ENCODE data around the gene POLA1. TPM values are rescaled to one million over a fixed set of nuclear protein-coding genes. Genes with fewer than 3 reads are reported as not detected.
"Not testable (repeated sequence)": the region's sequence is repeated elsewhere in the genome, so short reads cannot be mapped to it uniquely, and the experiment has no call there.

The POLA1 gene, protein sequence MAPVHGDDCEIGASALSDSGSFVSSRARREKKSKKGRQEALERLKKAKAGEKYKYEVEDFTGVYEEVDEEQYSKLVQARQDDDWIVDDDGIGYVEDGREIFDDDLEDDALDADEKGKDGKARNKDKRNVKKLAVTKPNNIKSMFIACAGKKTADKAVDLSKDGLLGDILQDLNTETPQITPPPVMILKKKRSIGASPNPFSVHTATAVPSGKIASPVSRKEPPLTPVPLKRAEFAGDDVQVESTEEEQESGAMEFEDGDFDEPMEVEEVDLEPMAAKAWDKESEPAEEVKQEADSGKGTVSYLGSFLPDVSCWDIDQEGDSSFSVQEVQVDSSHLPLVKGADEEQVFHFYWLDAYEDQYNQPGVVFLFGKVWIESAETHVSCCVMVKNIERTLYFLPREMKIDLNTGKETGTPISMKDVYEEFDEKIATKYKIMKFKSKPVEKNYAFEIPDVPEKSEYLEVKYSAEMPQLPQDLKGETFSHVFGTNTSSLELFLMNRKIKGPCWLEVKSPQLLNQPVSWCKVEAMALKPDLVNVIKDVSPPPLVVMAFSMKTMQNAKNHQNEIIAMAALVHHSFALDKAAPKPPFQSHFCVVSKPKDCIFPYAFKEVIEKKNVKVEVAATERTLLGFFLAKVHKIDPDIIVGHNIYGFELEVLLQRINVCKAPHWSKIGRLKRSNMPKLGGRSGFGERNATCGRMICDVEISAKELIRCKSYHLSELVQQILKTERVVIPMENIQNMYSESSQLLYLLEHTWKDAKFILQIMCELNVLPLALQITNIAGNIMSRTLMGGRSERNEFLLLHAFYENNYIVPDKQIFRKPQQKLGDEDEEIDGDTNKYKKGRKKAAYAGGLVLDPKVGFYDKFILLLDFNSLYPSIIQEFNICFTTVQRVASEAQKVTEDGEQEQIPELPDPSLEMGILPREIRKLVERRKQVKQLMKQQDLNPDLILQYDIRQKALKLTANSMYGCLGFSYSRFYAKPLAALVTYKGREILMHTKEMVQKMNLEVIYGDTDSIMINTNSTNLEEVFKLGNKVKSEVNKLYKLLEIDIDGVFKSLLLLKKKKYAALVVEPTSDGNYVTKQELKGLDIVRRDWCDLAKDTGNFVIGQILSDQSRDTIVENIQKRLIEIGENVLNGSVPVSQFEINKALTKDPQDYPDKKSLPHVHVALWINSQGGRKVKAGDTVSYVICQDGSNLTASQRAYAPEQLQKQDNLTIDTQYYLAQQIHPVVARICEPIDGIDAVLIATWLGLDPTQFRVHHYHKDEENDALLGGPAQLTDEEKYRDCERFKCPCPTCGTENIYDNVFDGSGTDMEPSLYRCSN (N-terminal part only)
- polyA plus RNA-seq (ENCODE audit: insufficient read length in 4 of 4): 10 to 100 TPM; 14.8 to 19.9 (median 17.1) TPM

DNA sequence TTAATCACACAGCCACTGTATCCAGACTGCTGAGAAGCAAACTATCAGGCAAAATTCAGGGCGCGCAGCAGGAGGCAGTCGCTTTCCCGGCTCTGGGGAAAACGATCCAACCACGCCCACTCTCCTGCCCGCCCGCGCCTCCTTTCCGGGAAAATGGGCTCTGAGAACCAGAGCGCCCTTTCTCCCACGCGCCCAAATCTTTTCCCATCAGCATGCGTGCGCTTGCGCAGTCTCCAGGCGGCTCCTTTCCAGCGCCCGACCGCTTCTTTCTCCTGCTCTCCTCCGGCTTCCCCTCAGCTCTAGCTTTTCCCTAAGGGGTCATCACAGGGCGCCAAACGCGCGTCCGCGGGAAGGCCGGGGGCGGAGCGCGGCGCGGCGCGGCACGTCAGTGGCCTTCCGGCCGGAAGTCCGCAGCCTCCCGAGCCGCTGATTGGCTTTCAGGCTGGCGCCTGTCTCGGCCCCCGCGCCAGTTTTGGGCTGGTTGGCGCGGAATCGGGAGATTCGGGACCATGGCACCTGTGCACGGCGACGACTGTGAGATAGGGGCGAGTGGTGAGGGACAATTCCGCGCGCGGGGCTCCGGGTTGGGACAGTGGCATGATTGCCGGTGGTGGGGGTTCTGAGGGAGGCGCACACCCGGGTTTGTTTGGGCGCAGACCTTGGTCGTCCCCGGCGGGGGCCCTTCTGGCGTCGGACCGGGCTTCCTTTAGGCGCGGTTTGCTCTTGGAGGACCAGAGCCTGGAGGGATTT, at the start of gene POLA1:
TSS of gene POLA1 (plus strand) at position 466 of the 750 bp plus-strand sequence. CDS start at position 510, 44 bp downstream.
- DNase-seq (ENCODE audit: low read depth in 4 of 4, low spot score in 3 of 4): peak; percentile 87 to 90 (median 88)

DNA sequence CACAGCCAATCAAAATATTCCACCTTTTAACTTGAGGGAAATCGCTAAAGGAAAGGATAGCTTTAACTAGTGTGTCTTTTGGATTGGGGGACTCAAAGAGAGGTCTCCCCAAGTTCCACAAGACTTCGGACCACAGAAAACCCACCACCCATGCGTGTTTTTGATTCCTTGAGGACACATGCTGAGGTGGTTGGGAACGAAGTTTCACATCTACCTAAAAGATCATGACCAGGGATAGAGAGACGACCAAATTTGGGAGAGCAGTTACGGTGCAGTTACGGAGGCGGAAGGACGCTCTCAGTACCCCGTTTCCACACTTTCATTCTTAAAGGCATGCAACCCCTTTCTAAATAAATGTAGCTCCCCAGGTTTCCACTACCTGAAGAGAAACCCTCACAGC, 47.7 kb upstream of the POLA1 start:
- no peak for DNase-seq (ENCODE audit: low read depth in 4 of 4, low spot score in 3 of 4)

DNA sequence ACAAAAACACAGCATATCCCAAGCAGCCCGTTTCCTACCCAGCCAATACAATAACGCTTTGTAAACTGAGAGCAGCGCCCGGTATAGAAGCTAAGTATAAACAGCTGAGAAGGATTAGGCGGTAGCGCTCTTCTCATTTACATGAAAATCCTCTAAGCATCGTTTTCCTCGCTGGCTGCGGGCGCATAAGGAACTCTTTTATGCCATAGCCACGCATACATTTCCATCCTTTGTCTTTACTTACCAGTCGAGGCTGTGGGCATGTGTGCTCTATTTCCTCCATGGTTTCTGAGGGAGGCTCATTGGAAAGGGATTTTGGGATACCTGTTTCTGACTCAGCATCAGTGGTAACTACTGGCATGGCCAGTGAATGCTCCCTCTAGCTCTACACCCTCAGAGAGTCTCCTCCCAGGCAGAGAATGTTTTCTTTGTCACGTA, 47.0 kb upstream of the POLA1 start:
- peak in 1 of 4 donors; percentile 10 for DNase-seq (ENCODE audit: low read depth in 4 of 4, low spot score in 3 of 4)

DNA sequence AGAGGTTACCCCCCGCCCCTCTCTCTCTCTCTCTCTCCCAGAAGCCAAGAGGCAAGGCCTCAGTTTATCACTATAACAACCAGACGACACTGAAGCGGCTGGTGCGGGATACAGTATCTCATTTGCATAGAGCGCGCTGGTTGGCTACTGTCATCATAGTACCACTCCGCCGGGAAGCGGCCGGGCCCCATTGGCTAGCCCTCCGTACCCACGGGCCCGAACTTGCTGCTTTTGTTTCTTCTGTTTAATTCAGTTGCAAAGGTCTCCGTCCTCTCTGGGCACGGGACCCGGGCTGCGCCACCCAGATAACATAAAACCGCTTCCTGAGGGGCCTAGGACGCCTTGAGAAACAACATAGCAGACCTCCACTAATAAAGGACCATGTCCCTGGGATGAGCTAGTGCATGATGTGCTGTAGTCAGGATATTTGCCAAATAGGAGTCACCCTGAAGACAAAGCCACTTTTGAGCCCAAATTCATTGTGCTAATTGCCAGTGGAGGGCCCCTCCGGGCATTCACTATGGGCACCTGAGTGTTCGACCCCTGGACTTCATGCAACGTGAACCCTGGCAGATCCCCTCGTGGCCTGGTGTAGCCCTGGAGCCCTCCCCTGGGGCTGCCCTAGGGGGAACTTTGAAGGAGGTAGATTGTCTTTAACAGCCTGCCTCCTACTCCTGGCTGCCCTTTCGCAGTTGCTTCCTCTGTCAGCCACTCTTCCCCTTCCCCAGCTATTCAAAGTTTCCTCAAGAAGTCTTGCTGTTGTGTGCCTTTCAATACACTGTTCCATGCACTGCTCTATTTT, 46.3 kb upstream of the POLA1 start, which contains the start of gene PCYT1B:
TSS of gene PCYT1B (minus strand) at position 91 of the 802 bp plus-strand sequence. CDS start 242 bp downstream, outside the sequence.
- peak; percentile 33 to 64 (median 46) for DNase-seq (ENCODE audit: low read depth in 4 of 4, low spot score in 3 of 4)

DNA sequence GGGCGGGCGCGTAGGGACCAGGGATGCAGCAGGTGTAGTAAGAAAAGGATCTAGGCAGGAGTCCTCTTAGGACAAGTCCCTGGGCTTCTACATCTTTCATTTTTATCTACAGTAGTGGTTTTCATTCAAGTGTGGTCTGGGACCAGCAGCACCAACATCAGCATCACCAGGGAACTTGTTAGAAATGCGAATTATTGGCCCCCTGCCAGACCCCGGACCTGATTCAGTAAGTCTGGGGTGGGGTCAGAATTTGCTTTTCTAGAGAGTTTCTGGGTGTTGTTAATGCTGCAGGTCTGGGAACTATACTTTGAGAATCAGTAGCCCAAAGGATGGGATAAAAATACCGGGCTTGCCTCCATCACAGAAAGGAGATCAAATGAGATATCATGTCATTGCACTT, 45.2 kb upstream of the POLA1 start:
- no peak for DNase-seq (ENCODE audit: low read depth in 4 of 4, low spot score in 3 of 4)

DNA sequence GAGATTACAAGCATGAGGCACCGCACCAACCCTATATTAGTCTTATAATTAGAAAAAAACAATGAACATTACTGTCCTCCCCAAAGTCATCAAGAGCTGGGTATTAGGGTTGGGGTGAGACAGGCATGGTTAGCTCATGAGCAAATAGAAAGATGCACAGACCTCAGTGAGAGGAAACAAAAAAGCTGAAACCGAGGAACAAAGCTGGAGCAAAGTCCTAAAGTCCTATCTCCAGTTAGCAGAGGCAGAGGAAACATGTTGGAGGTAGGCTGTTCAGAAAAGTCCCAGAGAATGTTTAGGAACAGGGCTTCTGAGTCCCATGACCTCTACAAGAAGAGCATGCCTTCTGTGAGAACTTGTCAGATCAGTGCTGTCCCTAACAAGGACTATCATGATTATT, 41.9 kb upstream of the POLA1 start:
- no peak for DNase-seq (ENCODE audit: low read depth in 4 of 4, low spot score in 3 of 4)

DNA sequence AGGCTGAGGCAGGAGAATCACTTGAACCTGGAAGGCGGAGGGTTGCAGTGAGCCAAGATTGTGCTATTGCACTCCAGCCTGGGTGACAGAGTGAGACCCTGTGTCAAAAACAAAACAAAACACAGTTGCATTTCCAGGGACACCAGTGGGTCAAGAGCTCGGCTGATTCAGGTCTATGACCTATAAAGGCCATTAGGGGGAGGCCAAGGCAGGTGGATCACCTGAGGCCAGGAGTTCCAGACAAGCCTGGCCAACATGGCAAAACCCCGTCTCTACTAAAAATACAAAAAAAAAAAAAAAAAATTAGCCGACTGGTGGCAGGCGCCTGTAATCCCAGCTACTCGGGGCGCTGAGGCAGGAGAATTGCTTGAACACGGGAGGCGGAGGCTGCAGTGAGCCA, 38.0 kb upstream of the POLA1 start:
- not testable (repeated sequence) for DNase-seq (ENCODE audit: low read depth in 4 of 4, low spot score in 3 of 4)

DNA sequence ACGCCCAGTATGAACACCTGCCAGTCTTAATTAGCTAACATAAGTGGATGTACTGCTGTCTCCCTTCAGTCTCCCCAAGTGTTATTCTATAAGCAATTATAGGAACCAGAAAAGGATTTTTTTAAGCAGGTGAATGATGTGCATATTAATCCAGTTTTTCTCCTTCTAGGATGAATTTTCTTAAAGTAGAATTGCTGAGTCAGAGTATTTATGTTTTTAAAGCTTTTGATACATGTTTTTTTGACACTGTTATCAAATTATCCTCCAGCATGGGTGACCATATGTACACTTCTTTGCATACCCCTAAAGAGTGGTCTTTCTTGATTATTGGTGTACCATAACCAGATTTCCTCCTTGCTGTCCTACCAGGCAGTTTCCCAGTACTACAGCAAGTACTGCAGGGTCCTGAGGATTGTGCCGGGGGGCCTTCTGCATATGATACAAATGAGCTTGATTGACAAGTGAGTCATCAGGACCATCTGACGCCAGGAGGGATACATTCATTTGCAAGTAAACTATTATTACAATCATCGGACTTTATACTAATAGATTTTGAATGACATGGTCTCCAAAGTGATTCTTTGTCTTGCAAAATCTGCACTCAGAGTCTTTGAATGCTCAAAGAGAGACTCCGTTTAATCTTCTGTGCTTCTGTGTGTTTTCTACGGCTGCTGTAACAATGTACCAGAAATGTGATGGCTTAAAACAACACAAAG, 35.9 kb upstream of the POLA1 start:
- no peak for DNase-seq (ENCODE audit: low read depth in 4 of 4, low spot score in 3 of 4)

DNA sequence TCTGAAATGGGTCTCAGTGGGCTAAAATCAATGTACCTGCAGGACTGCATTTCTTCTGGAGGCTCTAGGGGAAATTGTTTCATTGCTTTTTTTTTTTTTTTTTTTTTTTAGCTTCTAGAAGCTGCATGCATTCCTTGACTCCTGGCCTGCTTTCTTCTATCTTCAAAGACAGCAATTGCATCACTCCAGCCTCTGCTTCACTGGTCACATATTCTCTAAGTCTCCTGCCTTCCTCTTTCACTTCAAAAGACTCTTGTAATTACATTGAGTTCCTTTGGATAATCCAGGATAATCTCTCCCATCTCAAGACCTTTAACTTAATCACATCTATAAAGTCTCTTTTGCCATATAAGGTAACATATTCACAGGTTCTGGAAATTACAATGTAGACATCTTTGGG, 35.3 kb upstream of the POLA1 start:
- DNase-seq (ENCODE audit: low read depth in 4 of 4, low spot score in 3 of 4): no peak

DNA sequence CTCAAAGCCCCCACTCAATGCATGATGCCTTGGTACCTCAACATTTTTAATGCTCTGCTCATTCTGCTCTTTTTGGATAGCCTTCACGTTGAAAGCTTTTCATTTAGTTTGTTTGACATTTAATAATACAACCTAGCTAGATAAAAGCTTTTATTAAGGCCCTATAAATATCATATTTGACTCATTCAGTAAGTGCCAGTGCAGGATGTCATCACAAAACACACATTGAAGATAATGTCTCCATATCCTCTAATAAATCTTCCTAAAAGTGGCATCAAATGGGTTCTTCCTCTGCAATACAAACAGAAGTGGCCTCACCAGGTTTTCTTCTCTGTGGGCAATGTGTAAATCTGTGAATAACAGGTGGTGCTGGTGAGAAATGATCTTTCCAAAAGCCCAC, 34.6 kb upstream of the POLA1 start:
- DNase-seq (ENCODE audit: low read depth in 4 of 4, low spot score in 3 of 4): no peak

DNA sequence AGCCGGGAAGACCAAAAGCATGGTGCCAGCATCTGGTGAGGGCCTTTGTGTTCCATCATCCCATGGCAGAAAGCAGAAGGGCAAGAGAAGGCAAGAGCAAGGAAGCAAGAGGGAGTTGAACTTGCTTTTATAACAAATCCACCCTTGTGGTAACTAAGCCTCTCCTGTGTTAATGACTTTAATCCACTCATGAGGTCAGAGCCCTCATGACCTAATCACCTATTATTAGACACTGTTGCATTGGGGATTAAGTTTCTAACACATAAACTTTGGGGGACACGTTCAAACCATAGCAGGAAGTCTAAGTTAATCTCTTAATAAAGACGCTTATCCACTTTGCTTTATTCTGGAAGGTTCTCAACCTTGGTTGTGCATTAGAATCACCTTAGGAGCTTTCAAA, 34.1 kb upstream of the POLA1 start:
- DNase-seq (ENCODE audit: low read depth in 4 of 4, low spot score in 3 of 4): no peak

DNA sequence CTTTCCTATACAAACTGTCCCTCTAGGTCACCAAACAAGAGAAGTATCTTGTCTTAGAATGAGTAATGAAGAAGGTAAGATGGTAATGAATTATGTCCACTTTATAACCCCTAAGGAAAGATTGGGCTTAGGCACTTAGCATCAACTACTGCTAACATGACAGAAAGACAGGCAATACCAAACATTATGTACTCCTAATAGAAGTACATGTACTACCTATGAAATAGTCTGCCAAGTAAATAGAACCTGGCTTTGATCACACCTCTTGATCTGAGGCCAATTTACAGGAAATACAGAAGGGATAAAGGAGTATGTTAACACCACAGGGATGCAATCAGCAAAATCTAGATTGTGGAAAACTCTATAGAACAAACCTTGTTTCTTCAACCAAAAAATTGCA, 32.4 kb upstream of the POLA1 start:
- no peak for DNase-seq (ENCODE audit: low read depth in 4 of 4, low spot score in 3 of 4)

DNA sequence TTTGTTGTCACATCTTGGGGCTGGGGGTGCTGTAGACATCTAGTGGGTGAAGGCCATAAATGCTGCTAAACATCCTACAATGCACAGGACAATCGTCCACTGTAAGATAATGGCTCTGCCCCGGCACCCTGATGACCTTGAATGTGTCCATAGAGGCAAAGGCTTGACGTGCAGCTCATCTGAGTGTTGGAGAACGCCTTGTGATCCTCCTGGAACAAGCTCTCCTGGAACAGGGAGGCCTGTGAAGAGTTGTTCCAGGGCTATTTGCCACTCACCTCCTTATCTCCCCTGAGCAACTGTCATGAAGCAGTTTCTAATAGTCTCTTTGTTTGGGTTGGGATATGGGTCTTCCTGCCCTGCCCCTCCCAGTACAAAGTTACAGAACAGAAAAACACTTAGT, 31.4 kb upstream of the POLA1 start:
- DNase-seq (ENCODE audit: low read depth in 4 of 4, low spot score in 3 of 4): no peak

DNA sequence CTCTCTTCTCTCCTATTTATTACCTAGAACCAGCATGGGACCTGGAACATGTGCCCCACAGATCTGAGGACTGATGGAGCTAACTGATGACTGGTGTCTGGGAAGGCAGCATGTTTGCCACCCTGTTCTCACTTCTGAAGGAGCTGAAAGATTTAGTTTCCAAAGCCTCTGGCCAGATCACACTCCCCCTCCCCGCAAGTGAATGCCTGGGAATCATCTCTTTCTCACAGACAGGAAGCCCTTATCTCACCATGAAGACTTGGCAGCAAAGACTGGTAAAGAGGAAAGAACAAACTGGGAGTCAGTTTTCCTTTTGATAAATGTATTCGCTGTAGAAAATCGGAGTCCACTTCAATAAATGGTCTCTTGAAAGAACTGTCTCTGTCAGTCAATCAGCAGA, 25.6 kb upstream of the POLA1 start:
- DNase-seq (ENCODE audit: low read depth in 4 of 4, low spot score in 3 of 4): no peak

DNA sequence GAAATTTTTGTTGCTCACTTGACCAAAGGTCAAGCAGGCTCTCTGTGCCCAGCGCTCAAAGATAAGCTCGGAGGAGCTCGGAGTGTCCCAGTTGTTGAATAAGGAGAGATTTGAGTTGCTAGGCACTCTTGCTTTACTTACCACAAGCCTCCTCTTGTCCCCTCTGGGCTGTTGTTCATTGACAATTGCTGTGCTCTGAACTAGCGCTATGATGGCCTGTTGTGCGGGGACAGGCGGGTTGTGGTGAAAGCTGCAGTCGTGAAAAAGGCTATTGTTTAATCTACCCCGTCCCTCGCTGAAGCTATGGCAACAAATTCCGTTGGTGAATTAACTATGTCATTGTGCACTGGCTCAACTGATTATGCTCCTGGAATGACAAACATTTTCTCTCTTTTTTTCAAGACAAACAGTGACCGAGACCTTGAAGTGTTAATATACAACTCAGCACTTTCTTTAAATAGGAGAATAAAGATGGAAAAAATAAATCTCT, 21.0 kb upstream of the POLA1 start:
- no peak for DNase-seq (ENCODE audit: low read depth in 4 of 4, low spot score in 3 of 4)

DNA sequence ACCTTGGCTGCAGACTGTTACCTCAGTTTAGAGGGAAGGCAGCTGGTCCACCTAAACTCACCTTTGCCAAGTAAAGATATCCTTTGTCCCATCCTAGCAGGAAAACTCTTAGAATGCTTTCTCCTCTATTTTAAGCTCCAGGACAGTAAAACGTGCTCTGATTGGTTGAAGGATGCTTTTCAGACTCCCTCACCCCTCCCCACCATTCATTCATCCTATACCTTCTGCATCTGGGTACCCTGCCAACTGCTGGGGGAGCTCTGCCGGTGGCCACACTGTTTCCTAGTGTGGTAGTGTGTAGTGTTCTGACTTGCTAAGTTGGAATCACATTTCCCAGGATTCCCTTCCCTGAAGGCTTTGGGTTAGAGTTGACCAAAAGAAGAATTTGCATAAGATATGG, 20.3 kb upstream of the POLA1 start:
- no peak for DNase-seq (ENCODE audit: low read depth in 4 of 4, low spot score in 3 of 4)

DNA sequence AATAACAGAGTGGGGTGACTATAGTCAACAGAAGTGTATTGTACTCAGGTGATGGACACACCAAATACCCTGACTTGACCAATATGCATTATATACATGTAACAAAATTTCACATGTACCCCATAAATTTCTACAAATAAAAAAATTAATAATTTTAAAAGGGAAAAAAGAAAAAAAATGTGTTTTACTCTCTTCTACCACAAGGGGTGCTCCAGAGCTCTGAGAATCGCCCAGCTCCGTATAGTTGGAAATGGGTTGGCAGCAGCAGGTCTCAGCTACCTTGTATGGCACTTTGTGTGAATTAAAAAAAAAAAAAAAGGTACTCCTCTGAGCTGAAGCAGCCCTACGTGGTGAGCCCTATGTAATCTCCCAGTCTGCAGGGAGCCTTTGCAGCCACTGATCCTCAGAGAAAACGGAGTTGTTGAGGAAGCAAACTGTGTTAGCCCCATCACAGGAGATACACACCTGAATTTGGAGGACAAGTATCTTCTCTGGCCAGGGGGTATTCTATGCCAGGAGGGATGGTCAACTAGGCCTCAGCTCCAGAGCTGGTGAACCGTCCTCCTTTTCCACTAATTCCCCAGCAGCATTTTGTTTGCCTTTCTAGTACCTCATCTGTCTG, 17.2 kb upstream of the POLA1 start:
- no peak for DNase-seq (ENCODE audit: low read depth in 4 of 4, low spot score in 3 of 4)

Measured in left renal pelvis (tissue), 4 donors.